Measurements from ENCODE around the gene AACS.
"Not testable (repeated sequence)": the region's sequence is repeated elsewhere in the genome, so short reads cannot be mapped to it uniquely, and the experiment has no call there.

AACS gene, protein sequence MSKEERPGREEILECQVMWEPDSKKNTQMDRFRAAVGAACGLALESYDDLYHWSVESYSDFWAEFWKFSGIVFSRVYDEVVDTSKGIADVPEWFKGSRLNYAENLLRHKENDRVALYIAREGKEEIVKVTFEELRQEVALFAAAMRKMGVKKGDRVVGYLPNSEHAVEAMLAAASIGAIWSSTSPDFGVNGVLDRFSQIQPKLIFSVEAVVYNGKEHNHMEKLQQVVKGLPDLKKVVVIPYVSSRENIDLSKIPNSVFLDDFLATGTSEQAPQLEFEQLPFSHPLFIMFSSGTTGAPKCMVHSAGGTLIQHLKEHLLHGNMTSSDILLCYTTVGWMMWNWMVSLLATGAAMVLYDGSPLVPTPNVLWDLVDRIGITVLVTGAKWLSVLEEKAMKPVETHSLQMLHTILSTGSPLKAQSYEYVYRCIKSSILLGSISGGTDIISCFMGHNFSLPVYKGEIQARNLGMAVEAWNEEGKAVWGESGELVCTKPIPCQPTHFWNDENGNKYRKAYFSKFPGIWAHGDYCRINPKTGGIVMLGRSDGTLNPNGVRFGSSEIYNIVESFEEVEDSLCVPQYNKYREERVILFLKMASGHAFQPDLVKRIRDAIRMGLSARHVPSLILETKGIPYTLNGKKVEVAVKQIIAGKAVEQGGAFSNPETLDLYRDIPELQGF

DNA sequence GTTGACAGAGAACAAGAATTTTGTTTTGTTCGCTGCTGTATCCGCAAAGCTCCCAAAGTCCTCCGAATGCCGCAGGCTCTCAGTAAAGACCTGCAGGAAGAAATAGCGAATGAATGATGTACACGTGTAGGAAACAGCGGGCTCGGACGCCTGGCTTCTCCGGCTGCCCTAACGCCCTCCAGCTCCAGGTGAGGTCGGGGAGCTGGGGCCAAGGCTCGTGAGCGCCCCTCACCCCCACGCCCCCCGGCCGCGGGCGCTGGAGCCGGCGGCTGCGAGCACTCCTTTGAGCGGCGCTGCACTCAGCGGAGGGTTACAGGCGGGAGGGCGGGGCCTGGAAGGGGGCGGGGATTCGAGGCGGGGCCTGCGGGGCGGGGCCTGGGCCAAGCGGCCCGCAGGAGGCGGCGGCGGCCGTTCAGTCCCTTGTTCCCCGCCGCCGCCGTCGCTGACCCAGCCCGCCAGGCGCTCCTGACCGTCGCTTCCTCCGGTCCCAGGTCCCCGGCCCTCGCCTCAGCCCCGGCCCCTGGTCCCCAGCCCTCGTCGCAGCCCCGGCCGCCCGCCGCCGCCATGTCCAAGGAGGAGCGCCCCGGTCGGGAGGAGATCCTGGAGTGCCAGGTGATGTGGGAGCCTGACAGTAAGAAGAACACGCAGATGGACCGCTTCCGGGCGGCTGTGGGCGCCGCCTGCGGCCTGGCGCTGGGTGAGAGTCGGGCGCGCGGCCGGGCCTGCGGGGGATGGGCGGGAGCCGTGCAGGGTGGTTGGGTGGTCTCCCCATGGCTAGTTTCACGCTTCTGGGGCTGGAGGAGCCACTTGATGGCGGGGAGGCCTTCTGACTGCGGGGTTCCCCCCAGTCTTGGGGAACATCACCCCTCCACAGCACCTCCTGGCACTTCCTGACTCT, at the start of gene AACS:
AACS (plus strand) TSS at position 415 of the 898 bp plus-strand sequence; CDS start at position 565, 150 bp downstream.
- DNase-seq = peak; percentile 12 to 75

DNA sequence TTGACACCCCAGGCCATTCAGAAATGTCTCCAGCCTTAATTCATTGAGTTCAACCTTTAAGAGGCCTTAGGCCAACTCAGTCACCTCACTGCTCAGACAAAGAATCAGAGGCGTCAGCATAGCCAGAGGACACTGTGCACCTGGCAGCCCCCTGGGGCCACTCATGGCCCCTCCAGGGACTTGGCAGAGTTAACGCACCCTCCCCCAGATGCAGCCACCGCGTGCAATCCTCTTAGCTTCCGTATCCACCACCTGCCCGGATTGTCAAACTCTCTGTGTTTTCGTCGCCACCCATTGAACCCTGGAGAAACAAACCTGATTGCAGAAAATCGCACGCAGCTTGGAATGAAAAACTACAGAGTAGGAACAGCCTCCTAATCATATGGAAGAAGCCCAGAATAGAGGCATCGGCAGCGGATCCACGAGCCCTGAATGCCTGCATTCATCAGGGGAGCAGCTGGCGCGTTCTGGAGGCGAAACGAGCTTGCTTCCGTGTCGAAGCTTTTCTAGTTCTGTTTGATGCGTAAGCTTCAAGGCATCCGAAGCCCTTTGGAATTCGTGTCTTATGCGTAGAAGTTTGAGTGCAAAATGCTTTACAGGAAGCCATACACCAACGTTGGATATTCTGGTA, 49.4 kb upstream of the AACS start:
- no peak for DNase-seq

DNA sequence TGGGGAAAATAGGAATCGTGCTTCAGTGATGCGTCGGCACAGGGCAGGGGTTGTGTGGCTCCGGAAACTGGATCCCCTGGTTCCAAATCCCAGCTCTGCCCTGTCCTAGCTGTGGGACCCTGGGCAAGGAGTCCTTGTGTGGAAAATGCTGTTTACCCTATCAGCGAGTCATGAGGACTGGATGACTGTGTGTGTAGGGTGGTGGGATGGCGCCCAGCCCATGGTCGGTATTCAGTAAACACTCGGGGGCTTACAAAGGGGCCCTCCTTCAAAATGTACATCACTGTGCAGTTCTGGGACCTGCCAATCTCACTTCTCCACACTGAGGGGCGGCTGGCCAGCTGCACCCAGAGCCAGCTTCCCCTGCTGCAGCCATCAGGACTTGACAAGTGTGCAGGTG, 47.4 kb upstream of the AACS start:
- no peak for DNase-seq

DNA sequence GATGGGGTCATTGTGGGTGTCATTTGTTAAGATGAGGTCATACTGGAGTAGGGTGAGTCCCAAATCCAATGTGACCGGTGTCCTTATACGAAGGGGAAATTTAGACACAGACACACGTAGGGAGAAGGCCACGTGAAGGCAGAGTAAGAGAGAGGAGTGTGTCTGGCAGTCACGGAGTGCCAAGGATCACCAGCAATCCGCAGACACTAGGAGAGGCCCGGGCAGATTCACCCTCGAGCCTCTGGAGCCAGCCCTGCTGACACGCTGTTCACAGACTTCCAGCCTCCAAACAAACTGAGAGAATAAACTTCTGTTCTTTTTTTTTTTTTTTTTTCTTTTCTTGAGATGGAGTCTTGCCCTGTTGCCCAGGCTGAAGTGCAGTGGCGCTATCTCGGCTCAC, 46.9 kb upstream of the AACS start:
- no peak for DNase-seq

DNA sequence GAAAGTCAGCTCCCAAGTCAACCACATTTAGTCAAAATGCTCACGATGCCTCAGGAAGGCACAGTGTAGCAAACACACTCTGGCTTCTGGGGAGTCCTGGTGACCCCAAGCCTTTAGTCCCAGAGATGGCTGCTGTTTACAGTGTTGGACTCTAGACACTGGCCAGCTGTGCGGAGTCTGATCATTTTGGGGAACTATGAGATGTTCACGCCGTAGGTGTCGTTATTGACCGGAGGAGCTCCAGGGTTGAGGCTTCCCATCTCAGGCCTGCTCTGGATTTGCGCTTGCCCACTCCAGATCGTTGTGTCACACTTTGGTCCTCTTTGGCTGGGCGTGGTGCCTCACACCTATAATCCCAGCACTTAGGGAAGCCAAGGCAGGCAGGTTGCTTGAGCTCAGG, 44.1 kb upstream of the AACS start:
- DNase-seq = no peak

DNA sequence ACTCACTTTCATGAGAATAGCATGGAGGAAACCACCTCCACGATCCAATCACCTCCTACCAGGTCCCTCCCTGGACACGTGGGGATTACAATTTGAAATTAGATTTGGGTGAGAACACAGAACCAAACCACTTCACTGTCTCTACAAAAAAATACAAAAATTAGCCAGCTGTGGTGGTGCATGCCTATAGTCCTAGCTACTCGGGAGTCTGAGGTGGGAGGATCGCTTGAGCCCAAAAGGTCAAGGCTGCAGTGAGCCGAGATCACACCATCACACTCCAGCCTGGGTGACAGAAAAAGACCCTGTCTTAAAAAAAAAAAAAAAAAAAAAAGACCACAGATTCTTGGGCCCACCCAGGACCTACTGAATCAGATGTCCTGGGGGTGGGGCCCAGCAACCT, 43.5 kb upstream of the AACS start:
- no peak for DNase-seq

DNA sequence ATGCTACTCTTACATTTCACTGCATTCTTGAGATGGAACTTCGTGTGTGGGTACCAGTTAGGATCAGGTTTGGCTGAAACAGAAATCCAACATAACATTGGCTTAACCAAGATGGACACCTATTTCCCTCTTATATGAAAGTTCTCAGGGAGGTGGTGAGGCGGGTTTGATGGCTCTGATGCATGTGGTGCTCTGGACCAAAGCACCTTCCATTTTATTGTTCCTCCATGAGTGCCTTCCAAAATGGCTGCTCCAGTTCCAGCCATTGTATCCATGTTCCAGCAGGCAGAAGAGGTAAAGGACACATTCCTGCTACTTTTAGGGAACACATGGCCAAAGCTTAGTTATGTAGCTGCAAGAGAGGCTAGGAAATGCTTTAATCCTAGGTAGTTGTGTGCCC, 42.2 kb upstream of the AACS start:
- DNase-seq = no peak

DNA sequence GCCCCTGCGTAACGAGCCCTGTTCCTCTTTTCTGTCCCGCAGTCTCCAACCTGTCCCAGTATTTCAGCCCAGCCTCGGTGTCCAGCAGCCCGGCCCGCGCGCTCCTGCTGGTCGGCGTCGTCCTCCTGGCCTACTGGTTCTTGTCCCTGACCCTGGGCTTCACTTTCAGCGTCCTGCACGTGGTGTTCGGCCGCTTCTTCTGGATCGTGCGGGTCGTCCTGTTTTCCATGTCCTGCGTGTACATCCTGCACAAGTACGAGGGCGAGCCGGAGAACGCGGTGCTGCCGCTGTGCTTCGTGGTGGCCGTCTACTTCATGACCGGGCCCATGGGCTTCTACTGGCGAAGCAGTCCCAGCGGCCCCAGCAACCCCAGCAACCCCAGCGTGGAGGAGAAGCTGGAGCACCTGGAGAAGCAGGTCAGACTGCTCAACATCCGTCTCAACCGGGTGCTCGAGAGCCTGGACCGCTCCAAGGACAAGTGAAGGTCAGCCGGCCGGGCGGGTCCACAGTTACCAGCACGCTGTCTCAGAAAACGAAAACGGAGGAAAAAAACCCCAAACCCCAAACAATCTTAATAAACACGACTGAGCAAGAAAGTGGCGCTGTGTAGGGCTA, 40.2 kb upstream of the AACS start:
- DNase-seq = no peak

DNA sequence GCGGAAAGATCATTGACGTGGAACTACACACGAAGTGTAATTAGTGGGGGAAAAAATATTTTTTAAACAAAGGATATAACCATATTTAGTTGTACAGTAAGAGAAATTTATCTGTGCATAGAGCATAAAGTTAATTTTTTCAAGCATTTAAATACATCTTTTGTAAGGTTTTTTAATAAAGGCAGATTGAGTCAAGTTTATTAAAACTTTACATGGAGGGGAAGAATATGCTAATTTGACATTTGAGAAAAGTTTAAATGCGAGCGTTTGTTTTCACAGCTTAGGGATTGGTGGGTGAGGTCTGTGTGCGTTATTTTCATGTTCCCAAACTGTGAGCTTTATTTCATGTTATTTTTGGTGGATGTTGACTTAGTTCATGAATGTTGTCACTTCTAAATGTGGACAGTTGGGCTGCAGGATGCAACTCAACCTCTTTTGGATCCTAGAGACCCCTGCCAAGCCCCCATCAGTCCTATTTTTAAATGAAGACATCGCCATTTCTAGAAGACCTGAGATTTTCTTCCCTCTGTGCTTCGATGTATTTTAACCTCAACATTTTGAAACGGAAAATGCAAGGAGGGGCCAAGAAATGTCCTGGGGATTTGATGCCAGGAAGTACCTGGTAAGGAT, 39.5 kb upstream of the AACS start:
- DNase-seq = no peak

DNA sequence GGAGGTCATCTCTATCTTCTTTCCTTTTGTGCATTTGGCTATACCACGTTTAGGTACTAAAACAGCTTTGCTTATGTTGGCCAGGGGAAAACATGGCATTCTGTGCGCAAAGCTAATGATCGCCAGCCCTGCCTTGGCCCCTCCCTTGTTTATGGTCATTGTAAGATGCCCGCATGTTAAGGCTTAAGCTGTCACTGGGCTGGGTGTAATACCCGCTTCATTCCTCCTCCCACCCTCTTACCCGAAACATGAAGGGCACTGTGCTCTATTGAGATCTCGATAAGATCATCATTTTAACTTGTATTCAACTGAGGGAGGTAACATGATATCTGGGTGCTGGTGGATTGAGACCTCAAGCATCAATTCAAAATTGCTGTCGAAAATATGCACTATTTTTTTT, 37.1 kb upstream of the AACS start:
- no peak for DNase-seq

DNA sequence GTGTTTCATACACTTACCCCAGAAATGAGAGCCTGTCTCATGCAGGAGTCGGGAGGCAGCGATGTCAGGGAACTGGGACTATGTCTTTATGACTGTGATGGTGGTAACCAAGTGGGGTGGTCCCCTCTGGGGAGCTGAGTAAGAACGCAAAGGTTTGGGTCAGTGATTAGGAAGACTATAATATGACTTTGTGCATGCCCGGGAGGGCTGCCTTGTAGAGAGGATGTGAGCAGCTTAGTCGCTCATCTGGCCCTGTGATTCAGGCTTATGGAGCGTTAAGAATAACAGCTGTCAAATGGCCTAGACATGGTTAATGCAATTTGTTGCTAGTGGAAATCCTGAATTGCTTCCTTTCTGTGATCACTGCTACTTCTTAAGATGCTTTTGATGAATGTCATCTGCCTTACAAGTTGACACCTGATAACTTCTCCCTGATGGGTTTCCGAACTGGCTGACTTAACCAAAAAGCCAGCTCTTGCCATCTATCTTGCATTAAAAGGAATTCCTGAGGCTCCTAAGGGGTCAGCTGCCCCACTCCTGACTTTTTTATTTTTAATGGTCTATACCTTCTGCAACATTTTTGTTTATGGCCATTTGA, 35.4 kb upstream of the AACS start:
- no peak for DNase-seq

DNA sequence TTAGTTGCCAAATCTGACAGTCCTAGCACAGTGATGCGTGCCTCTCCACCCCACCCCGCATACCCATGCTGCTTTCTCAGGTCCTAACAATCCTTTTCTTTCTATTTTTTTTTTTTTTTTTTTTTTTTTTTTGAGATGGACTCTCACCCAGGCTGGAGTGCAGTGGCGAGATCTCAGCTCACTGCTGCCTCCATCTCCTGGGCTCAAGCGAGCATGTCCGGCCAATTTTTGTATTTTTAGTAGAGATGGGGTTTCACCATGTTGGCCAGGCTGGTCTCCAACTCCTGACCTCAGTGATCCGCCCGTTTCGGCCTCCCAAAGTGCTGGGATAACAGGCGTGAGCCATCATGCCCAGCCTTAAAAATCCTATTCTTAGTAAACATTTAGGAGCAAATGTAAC, 33.8 kb upstream of the AACS start:
- not testable (repeated sequence) for DNase-seq

DNA sequence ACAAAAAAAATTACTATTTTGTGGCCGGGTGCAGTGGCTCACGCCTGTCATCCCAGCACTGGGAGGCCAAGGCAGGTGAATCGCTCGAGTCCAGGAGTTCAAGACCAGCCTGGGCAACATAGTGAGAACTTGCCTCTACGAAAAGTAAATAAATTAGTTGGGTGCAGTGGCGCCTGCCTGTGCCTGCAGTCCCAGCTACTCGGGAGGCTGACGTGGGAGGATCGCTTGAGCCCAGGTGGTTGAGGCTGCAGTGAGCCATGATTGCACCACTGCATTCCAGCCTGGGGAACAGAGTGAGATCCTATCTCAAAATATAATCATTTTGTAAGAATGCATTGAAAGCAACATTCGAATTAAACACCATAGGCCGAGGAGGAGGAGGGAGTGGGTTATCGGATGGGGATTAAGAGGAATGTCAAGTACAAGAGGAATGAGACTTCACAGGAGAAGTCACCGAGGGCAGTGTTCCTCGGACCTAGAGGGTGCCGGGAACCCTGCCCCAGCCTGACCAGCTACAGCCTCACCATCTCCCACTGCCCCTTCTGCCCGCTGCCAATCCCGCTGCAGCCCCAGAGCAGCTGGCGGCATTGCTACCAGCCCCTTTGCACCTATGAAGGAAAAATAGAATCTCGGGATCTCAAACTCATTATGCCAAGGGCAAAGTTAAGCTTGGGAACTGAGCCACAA, 32.6 kb upstream of the AACS start:
- DNase-seq = no peak

DNA sequence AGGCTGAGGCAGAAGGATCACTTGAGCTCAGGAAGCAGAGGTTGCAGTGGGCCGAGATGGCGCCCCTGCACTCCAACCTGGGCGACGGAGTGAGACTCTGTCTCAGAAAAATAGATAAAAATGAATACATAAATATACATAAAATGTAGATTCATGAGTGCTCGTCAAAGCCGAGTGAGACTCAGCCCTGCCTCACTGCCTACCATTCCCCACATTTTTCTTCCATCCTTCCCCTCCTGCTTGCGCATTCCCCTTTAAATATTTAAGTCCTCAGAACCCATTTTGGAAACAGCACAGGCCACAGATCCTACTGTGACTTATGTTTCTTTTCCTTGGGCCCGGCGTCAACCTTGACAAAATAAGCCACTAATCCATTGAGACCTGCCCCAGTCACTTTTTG, 31.9 kb upstream of the AACS start:
- DNase-seq = no peak

DNA sequence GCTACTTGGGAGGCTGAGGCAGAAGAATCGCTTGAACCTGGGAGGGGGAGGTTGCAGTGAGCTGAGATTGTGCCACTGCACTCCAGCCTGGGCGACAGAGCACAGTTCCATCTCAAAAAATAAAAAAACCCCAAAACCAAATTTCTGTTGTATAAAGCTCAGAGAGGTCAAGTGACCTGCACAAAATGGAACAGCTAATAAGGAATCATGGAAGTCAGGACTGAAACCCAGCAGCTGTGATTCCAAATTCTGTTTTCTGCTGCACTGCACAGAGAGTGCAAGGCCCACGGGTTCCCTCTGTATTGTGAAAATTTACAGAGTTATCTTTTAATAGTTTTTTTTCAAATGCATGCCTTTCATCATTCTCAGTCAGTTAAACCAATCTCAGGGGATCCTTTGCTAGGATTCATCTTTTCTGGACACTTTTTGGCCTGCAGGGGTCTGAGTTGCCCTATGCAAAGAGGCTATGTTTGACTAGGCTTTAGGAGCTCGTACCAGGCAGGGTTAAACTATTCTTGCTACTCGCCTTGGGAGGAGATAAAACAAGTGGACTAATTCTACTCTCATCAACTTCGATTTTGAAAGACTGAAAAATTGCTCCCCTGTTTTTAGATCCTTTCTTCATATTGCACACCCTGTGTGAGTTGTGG, 26.1 kb upstream of the AACS start:
- no peak for DNase-seq

DNA sequence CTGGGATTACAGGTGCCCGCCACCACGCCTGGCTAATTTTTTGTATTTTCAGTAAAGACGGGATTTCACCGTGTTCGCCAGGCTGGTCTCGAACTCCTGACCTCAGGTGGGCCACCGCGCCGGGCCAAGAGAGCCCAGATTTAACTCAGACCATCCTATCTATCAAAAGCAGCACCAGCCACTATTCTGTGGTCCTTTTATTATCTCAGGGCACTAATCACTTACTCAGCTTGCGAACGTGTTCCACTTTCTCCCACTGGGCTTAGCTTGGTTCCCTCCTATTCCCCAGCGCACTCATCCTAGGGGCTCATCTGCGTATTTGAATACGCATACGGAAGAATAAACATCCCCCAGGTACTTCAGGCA, 16.2 kb upstream of the AACS start:
- no peak for DNase-seq

DNA sequence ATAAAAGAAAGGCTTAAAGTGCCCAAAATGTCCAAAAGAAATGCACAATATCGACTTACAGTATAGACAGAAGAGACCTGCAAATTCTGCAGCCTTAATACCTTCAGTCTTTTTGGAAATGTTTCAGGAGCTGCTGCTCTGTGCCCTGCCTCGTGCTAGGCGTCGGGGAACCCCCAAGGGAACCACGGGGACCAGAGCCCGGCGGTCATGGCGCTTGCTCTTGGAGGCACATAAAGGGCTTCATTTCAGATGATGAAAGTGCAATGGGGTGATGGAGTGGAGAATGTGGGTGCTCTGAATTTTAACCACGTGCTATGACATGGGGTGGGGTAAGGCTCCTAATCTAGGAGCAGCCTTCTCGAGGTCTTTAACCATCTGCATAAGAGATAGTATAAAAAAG, 14.8 kb upstream of the AACS start:
- DNase-seq = no peak

DNA sequence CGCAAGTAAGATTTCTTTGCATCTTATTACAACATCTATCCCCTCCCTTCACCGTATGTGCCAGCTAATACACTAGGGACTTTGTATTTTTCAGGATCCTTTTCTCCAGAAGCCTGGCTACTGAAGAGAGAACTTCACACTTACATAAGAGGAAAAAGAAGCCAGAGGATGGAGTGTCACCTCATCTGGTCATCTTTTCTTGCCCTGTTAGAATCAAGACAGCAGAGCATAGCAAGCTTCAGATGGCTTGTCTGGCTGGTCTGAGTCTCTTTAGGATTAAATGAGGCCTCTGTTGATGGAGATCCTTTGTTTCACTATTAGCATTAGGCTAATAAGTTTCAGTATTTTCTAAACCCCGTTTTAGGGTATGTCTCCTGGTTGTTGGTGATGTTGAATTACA, 14.4 kb upstream of the AACS start:
- no peak for DNase-seq

DNA sequence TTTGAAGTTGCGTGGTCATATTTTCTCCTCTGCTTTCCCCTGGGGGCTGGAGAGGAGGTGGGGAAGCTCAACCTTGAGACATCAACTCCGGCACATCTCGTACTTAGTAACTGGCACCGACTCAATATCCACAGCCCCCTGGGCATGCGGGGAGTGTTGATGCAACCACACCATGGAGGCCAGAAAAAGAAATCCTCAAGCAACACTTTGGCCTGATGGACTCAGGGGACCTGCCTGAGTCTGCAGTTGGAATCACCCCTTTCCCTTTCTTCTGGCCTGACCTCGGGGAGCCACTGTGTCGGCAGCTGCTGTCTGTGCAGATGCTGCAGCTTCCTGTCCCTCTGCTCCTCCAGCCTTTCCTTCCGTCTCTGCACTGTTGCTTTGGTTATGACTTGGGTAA, 11.4 kb upstream of the AACS start:
- no peak for DNase-seq

DNA sequence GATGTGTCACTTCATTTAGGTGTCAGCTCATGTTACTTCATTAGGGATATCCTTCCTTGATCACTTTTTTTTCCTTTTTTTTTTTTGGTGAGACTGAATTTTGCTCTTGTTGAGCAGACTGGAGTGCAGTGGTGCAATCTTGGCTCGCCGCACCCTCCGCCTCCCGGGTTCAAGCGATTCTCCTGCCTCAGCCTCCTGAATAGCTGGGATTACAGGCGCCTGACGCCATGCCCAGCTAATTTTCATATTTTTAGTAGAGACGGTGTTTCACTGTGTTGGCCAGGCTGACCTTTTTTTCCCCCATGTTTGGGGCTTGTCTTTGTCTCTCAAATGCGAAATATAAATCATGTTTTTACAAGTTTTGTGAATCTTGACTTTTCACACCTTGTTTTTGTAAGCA, 9.6 kb upstream of the AACS start:
- DNase-seq = no peak

DNA sequence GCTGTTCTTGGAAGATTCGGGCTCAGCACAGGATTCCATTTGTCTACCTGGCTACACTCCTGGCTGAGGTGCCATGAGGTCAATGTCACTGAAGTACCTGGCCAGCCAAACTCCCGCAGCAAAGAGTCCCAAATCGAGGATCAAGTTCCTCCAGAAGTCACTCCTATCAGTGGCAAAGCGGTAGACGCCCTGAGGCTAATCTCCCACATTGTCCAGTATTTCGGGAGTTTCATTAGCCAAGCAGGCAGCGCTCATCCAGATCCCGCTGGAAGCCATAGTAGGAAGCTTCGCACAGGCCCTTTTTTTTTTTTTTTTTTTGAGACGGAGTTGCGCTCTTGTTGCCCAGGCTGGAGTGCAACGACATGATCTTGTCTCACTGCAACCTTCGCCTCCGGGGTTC, 8.9 kb upstream of the AACS start:
- no peak for DNase-seq
